CD4-positive, alpha-beta T cell (primary cell): ENCODE measurements around the gene JPT1. TPM values are rescaled to one million over a fixed set of nuclear protein-coding genes. Genes with fewer than 3 reads are reported as not detected.

ENCODE experiments used
- ATAC-seq: fragments of 200-7000 bp; cut with Tn5 transposase; one replicate; pipeline ENCODE4 v1.10.0; 2022; ENCODE audit warnings: mild to moderate bottlenecking; ENCODE audit not compliant: poor library complexity
- CTCF ChIA-PET: fragments of 350-600 bp; sonication (Branson Sonifier 250); formaldehyde crosslinking; loops from one replicate; lab custom pipeline; 2021; ENCODE audit warnings: antibody characterized with exemption, inconsistent platforms; lab: Charles Lee
- POLR2A ChIA-PET: fragments of 350-600 bp; sonication (Branson Sonifier 250); formaldehyde crosslinking; loops from one replicate; lab custom pipeline; 2021; ENCODE audit warnings: antibody characterized with exemption, inconsistent platforms; lab: Charles Lee
- DNase-seq, 14 experiments: peaks; one replicate each; pipeline ENCODE4 v3.0.0-alpha.2; 2013 to 2020; ENCODE audit warnings: mixed read lengths in 2 of 14
- H3K27ac ChIP-seq, 2 donors: one replicate each; pipeline versions ENCODE4 v1.5.1 to v1.7.0; 2013; ENCODE audit warnings: low read length in 2 of 2, low read depth in 1 of 2, mild to moderate bottlenecking in 1 of 2
- H3K27me3 ChIP-seq, 2 experiments: 1 replicate in 1 of 2; 2 replicates in 1 of 2; pipeline versions ENCODE4 v1.6.1 to v1.7.0; 2013; ENCODE audit warnings: low read length in 2 of 2, control low read depth in 1 of 2, mild to moderate bottlenecking in 1 of 2, moderate library complexity in 1 of 2; ENCODE audit not compliant: insufficient read depth in 2 of 2, control insufficient read depth in 1 of 2
- H3K36me3 ChIP-seq: one replicate; pipeline ENCODE4 v1.6.1; 2013; ENCODE audit warnings: low read length, control low read depth; ENCODE audit not compliant: insufficient read depth
- H3K4me1 ChIP-seq: one replicate; pipeline ENCODE4 v1.6.1; 2013; ENCODE audit warnings: low read length, control low read depth; ENCODE audit not compliant: insufficient read depth
- H3K4me3 ChIP-seq: one replicate; pipeline ENCODE4 v1.5.1; 2013; ENCODE audit warnings: mild to moderate bottlenecking, low read length, moderate library complexity
- H3K9me3 ChIP-seq, 2 experiments: 1 replicate in 1 of 2; 2 replicates in 1 of 2; pipeline versions ENCODE4 v1.6.1 to v1.7.0; 2013; ENCODE audit warnings: low read length in 2 of 2, mild to moderate bottlenecking in 2 of 2, control low read depth in 1 of 2, moderate library complexity in 1 of 2; ENCODE audit not compliant: control insufficient read depth in 1 of 2, insufficient read depth in 1 of 2
- H3K27ac Mint-ChIP-seq: one replicate; pipeline ENCODE4 v1.8.0; 2020; ENCODE audit warnings: mixed read lengths
- H3K27me3 Mint-ChIP-seq: one replicate; pipeline ENCODE4 v1.8.0; 2021; ENCODE audit warnings: mixed read lengths
- H3K36me3 Mint-ChIP-seq: one replicate; pipeline ENCODE4 v1.8.0; 2021; ENCODE audit warnings: low read depth, mixed read lengths
- H3K4me1 Mint-ChIP-seq: one replicate; pipeline ENCODE4 v1.8.0; 2021; ENCODE audit warnings: low read depth, mixed read lengths
- H3K4me3 Mint-ChIP-seq: one replicate; pipeline ENCODE4 v1.8.0; 2020; ENCODE audit warnings: mild to moderate bottlenecking, mixed read lengths
- H3K9me3 Mint-ChIP-seq: one replicate; pipeline ENCODE4 v1.8.0; 2020; ENCODE audit warnings: mixed read lengths
- CTCF ChIP-seq: fragments of 200-600 bp; IDR thresholded peaks from one replicate; pipeline ENCODE4 v1.8.0; 2022; ENCODE audit warnings: antibody characterized with exemption, mild to moderate bottlenecking
- intact Hi-C, 2 experiments: fragments of 100-400 bp; cut with DNase I in 1 of 2; cut with micrococcal nuclease in 1 of 2; formaldehyde crosslinking; loops; one replicate each; pipeline versions ENCODE4 v1.15.1 to v1.9.0; 2023 to 2025; cut with DNase I, micrococcal nuclease
- total RNA-seq, 174 experiments: library from RNA in 2 of 174; stranded (reverse) in 2 of 174; gene quantifications; one replicate each; pipeline ENCODE4 v1.2.3 and lab custom pipeline; 2021 to 2026

The JPT1 gene
- total RNA-seq, 2 experiments from 2014 or later = 21.3 to 25.5 TPM

GRCh38 chr17:75182569-75183436 is 28.5 kb upstream of the JPT1 start, which contains the start of gene SUMO2:
SUMO2 (minus strand) TSS chr17:75182959; CDS start chr17:75182834, 125 bp downstream.
- ChIA-PET POLR2A (interaction anchor here (0.6 to 2.3 kb wide), 28 partner anchors 9 to 342 kb away, joined by 3 to 21 read pairs (median 6); partner anchors contain the start of genes ARMC7, ATP5PD, FDXR and GGA3), CTCF (interaction anchor here (1.2 to 1.9 kb wide), 4 partner anchors 11 to 88 kb away, joined by 3 to 9 read pairs (median 8); partner anchors contain the start of gene MIF4GD)
- intact Hi-C loops = loop anchor here (1.0 to 5.0 kb wide), 8 partner anchors 22 to 436 kb away; partner anchors contain the start of genes ATP5PD (in 1 of the 2), GRB2 (in 1 of the 2), JPT1 (in 1 of the 2) and KCTD2 (in 1 of the 2)
- Mint-ChIP-seq H3K9me3 (no peaks in the 10 kb centered on the region), H3K4me3 (peak within 1 kb of the TSS; percentile 92), H3K27ac (peak within 1 kb of the TSS; percentile 87), H3K27me3 (no peaks in the 10 kb centered on the region), H3K4me1 (peaks cover 47% of the 10 kb centered on the region), H3K36me3 (peaks cover 44% of the 10 kb centered on the region)
- H3K9me3 ChIP-seq = no peaks in the 10 kb centered on the region
- H3K27me3 ChIP-seq = no peaks in the 10 kb centered on the region
- H3K4me1 ChIP-seq = peaks cover 40% of the 10 kb centered on the region
- peak; percentile 79 for ATAC-seq
- peak; percentile 25 for TF ChIP-seq CTCF
- H3K4me3 ChIP-seq = peak within 1 kb of the TSS; percentile 96
- peak; percentile 92 to 98 (median 96) for DNase-seq
- H3K27ac ChIP-seq = peak within 1 kb of the TSS; percentile 74 to 94
- peaks cover 17% of the 10 kb centered on the region for H3K36me3 ChIP-seq

GRCh38 chr17:75182319-75182568 is 27.9 kb upstream of the JPT1 start:
- no peaks in the 10 kb centered on the region for H3K27me3 Mint-ChIP-seq
- TF ChIP-seq CTCF = no peak
- Histone ChIP-seq H3K27ac (peak overlapping the region; percentile 74 to 94), H3K4me1 (peaks cover 41% of the 10 kb centered on the region), H3K27me3 (no peaks in the 10 kb centered on the region), H3K9me3 (no peaks in the 10 kb centered on the region), H3K36me3 (peaks cover 20% of the 10 kb centered on the region), H3K4me3 (peak overlapping the region; percentile 96)
- ATAC-seq (no peak), DNase-seq (peak in 1 of 14 experiments; percentile 6)
- peaks cover 45% of the 10 kb centered on the region for H3K36me3 Mint-ChIP-seq
- POLR2A ChIA-PET = interaction anchor here (0.8 to 2.3 kb wide), 8 partner anchors 8 to 343 kb away, joined by 3 to 21 read pairs (median 8); partner anchors contain the start of genes GGA3, MIF4GD, MRPL58 and MRPS7
- H3K4me3 Mint-ChIP-seq = peak overlapping the region; percentile 90
- H3K27ac Mint-ChIP-seq = peak overlapping the region; percentile 87
- intact Hi-C loops = loop anchor here (2.0 to 5.0 kb wide), 7 partner anchors 23 to 435 kb away; partner anchors contain the start of genes ATP5PD (in 1 of the 2), GRB2 (in 1 of the 2), KCTD2 (in 1 of the 2) and MIF4GD (in 1 of the 2)
- H3K9me3 Mint-ChIP-seq = no peaks in the 10 kb centered on the region
- H3K4me1 Mint-ChIP-seq = peaks cover 47% of the 10 kb centered on the region
- CTCF ChIA-PET = interaction anchor here (1.3 to 1.8 kb wide), 2 partner anchors 11 to 89 kb away, joined by 7 to 9 read pairs; partner anchors contain the start of gene MIF4GD

- H3K27me3 Mint-ChIP-seq = no peaks in the 10 kb centered on the region
- H3K27me3 ChIP-seq = no peaks in the 10 kb centered on the region
- peaks cover 48% of the 10 kb centered on the region for H3K4me1 Mint-ChIP-seq
- H3K4me3 Mint-ChIP-seq = peak overlapping the region; percentile 90
- peaks cover 41% of the 10 kb centered on the region for H3K4me1 ChIP-seq
- H3K27ac ChIP-seq = peak overlapping the region; percentile 74 to 94
- peaks cover 46% of the 10 kb centered on the region for H3K36me3 Mint-ChIP-seq
- H3K36me3 ChIP-seq = peaks cover 24% of the 10 kb centered on the region
- no peaks in the 10 kb centered on the region for H3K9me3 Mint-ChIP-seq
- no peak for TF ChIP-seq CTCF
- DNase-seq = peak; percentile 5 to 73 (median 31)
- no peaks in the 10 kb centered on the region for H3K9me3 ChIP-seq
- POLR2A ChIA-PET = interaction anchor here (0.6 to 2.3 kb wide), 10 partner anchors 8 to 607 kb away, joined by 3 to 9 read pairs (median 6); partner anchors contain the start of genes JPT1, MIF4GD, NT5C and NUP85
- H3K27ac Mint-ChIP-seq = peak overlapping the region; percentile 87
- H3K4me3 ChIP-seq = peak overlapping the region; percentile 96
- peak; percentile 12 for ATAC-seq
- intact Hi-C loops = loop anchor here (2.0 to 5.0 kb wide), 7 partner anchors 23 to 434 kb away; partner anchors contain the start of genes ATP5PD (in 1 of the 2), GRB2 (in 1 of the 2), KCTD2 (in 1 of the 2) and MIF4GD (in 1 of the 2)
- CTCF ChIA-PET = interaction anchor here (0.6 to 0.7 kb wide), 2 partner anchors 76 to 89 kb away, joined by 3 read pairs; partner anchors contain the start of gene MIF4GD
Observed at GRCh38 chr17:75181608-75182318, 27.5 kb upstream of the JPT1 start.
